Measurements from ENCODE around the gene WDPCP. TPM values are rescaled to one million over a fixed set of nuclear protein-coding genes. Genes with fewer than 3 reads are reported as not detected.

The WDPCP gene
- total and polyA plus RNA-seq, 4 donors, result 1.1 to 7.6 (median 2.7) TPM

DNA sequence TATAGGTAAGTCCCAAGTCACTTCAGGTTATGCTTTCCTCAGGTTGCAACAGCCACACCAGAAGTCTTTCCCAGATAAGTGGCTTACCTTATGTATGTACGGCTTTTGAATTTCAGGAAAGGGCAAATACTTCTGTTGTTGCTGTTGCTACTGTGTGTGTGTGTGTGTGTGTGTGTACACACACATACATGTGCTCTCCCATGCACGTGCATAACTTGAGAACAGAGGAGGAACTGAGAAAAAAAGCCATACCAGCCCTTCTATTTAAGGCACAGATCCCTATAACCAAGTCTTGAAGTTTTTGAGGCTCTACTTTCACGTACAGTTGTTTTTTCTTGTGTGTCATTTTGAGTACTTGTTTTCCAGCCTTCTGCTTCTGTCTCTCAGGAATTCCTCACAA lies 62.4 kb downstream of the WDPCP start:
- Histone ChIP-seq H3K36me3 (ENCODE audit: control insufficient read depth in 4 of 4, insufficient read depth in 3 of 4, low read depth in 1 of 4, low read length in 3 of 4) (no peaks in the 10 kb centered on the region), H3K4me1 (ENCODE audit: control insufficient read depth in 4 of 4, insufficient read depth in 4 of 4, low read length in 3 of 4) (no peaks in the 10 kb centered on the region), H3K4me3 (ENCODE audit: low read depth in 1 of 3, low read length in 3 of 3) (no peak overlapping the region), H3K9ac (ENCODE audit: low read depth in 1 of 2, low read length in 2 of 2) (no peak overlapping the region), H3K27ac (ENCODE audit: low read depth in 1 of 2, low read length in 2 of 2) (no peak overlapping the region), H3K9me3 (ENCODE audit: control insufficient read depth in 4 of 4, low read length in 3 of 4) (peaks cover 0 to 8% (median 3%) of the 10 kb centered on the region in 4 donors), H3K27me3 (ENCODE audit: control insufficient read depth in 4 of 4, insufficient read depth in 4 of 4, low read length in 3 of 4) (no peaks in the 10 kb centered on the region)
- no peak for DNase-seq (ENCODE audit: low spot score)
- TF ChIP-seq YY1 (IDR thresholded peaks at IDR 0.05), result no peak
- WGBS, result 86% methylated on average over 3 of the region's 3 CpGs

DNA sequence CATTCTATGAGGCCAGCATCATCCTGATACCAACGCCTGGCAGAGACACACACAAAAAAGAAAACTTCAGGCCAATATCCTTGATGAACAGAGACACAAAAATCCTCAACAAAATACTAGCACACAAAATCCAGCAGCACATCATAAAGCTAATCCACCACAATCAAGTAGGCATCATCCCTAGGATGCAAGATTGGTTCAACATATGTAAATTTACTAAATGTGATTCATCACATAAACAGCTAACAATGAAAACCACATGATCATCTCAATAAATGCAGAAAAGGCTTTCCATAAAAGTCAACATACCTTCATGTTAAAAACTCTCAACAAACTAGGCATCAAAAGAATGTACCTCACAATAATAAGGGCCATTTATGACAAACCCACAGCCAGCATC lies 65.3 kb downstream of the WDPCP start:
- H3K9ac ChIP-seq (ENCODE audit: low read depth in 1 of 2, low read length in 2 of 2), result no peak overlapping the region
- no peaks in the 10 kb centered on the region for H3K4me1 ChIP-seq (ENCODE audit: control insufficient read depth in 4 of 4, insufficient read depth in 4 of 4, low read length in 3 of 4)
- WGBS, result 94% methylated on average over 1 of the region's 1 CpG
- DNase-seq (ENCODE audit: low spot score), result no peak
- H3K27ac ChIP-seq (ENCODE audit: low read depth in 1 of 2, low read length in 2 of 2), result no peak overlapping the region
- H3K36me3 ChIP-seq (ENCODE audit: control insufficient read depth in 4 of 4, insufficient read depth in 3 of 4, low read depth in 1 of 4, low read length in 3 of 4), result no peaks in the 10 kb centered on the region
- no peaks in the 10 kb centered on the region for H3K27me3 ChIP-seq (ENCODE audit: control insufficient read depth in 4 of 4, insufficient read depth in 4 of 4, low read length in 3 of 4)
- H3K4me3 ChIP-seq (ENCODE audit: low read depth in 1 of 3, low read length in 3 of 3), result no peak overlapping the region
- H3K9me3 ChIP-seq (ENCODE audit: control insufficient read depth in 4 of 4, low read length in 3 of 4), result peaks cover 0 to 8% (median 3%) of the 10 kb centered on the region in 4 donors
- TF ChIP-seq, protein P1, sequence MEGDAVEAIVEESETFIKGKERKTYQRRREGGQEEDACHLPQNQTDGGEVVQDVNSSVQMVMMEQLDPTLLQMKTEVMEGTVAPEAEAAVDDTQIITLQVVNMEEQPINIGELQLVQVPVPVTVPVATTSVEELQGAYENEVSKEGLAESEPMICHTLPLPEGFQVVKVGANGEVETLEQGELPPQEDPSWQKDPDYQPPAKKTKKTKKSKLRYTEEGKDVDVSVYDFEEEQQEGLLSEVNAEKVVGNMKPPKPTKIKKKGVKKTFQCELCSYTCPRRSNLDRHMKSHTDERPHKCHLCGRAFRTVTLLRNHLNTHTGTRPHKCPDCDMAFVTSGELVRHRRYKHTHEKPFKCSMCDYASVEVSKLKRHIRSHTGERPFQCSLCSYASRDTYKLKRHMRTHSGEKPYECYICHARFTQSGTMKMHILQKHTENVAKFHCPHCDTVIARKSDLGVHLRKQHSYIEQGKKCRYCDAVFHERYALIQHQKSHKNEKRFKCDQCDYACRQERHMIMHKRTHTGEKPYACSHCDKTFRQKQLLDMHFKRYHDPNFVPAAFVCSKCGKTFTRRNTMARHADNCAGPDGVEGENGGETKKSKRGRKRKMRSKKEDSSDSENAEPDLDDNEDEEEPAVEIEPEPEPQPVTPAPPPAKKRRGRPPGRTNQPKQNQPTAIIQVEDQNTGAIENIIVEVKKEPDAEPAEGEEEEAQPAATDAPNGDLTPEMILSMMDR (IDR thresholded peaks at IDR 0.05; ENCODE audit: low read depth, low read length, missing input control), result no peak
- TF ChIP-seq FOXA1 (IDR thresholded peaks at IDR 0.05) (no peak), YY1 (IDR thresholded peaks at IDR 0.05) (no peak), SP1 (IDR thresholded peaks at IDR 0.05) (no peak), NR2F2 (IDR thresholded peaks at IDR 0.05) (no peak), GABPA (IDR thresholded peaks at IDR 0.05 in 1 of 2, conservative IDR thresholded peaks at IDR 0.05 in 1 of 2) (no peak), TAF1 (conservative IDR thresholded peaks at IDR 0.05) (no peak)
- TF ChIP-seq, protein P2, sequence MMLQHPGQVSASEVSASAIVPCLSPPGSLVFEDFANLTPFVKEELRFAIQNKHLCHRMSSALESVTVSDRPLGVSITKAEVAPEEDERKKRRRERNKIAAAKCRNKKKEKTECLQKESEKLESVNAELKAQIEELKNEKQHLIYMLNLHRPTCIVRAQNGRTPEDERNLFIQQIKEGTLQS (IDR thresholded peaks at IDR 0.05), result no peak

DNA sequence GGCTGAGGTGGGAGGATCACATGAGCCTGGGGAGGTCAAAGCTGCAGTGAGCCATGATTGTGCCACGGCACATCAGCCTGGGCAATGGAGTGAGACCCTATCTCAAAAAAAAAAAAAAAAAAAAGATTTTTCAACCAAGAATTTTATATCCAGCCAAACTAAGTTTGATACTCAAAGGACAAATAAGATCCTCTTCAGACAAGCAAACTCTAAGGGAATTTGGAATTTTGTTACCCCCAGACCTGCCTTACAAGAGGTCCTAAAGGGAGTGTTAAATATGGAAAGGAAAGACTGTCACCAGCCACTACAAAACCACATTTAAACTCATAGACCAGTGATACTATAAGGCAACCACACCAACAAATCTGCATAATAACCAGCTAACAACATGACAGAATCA lies 67.5 kb downstream of the WDPCP start:
- peak overlapping the region in 1 of 3 donors; percentile 26 for H3K4me3 ChIP-seq (ENCODE audit: low read depth in 1 of 3, low read length in 3 of 3)
- no peak for DNase-seq (ENCODE audit: low spot score)
- no peaks in the 10 kb centered on the region for H3K27me3 ChIP-seq (ENCODE audit: control insufficient read depth in 4 of 4, insufficient read depth in 4 of 4, low read length in 3 of 4)
- H3K9ac ChIP-seq (ENCODE audit: low read depth in 1 of 2, low read length in 2 of 2), result no peak overlapping the region
- no peaks in the 10 kb centered on the region for H3K4me1 ChIP-seq (ENCODE audit: control insufficient read depth in 4 of 4, insufficient read depth in 4 of 4, low read length in 3 of 4)
- no peaks in the 10 kb centered on the region for H3K36me3 ChIP-seq (ENCODE audit: control insufficient read depth in 4 of 4, insufficient read depth in 3 of 4, low read depth in 1 of 4, low read length in 3 of 4)
- TF ChIP-seq GABPA (IDR thresholded peaks at IDR 0.05 in 1 of 2, conservative IDR thresholded peaks at IDR 0.05 in 1 of 2), result no peak
- TF ChIP-seq RXRA (IDR thresholded peaks at IDR 0.05), result no peak
- TF ChIP-seq NR2F2 (IDR thresholded peaks at IDR 0.05), result no peak
- WGBS, result 77% methylated on average over 1 of the region's 1 CpG
- H3K9me3 ChIP-seq (ENCODE audit: control insufficient read depth in 4 of 4, low read length in 3 of 4), result peaks cover 0 to 8% (median 3%) of the 10 kb centered on the region in 4 donors
- H3K27ac ChIP-seq (ENCODE audit: low read depth in 1 of 2, low read length in 2 of 2), result no peak overlapping the region

DNA sequence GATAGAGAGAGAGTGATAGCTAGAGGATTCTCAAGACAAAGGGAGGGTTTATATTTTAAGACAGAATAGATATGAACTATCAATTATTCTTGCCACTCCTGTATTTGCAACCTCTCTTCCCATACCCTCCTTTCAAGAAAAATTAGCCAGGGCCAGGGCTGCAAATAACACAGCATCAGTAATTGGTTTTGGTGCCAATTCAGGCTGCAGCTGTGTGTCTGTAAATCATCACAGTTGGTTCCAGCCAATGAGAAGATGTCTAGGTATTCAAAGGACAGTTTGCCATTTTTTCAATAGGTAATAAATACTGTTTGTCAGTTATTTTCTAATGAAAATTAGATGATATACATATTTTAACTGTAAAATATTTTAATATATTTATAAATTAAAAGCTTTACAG lies 73.5 kb downstream of the WDPCP start:
- H3K9me3 ChIP-seq (ENCODE audit: control insufficient read depth in 4 of 4, low read length in 3 of 4), result peaks cover 0 to 1% (median 0%) of the 10 kb centered on the region in 4 donors
- no peak overlapping the region for H3K27ac ChIP-seq (ENCODE audit: low read depth in 1 of 2, low read length in 2 of 2)
- no peaks in the 10 kb centered on the region for H3K27me3 ChIP-seq (ENCODE audit: control insufficient read depth in 4 of 4, insufficient read depth in 4 of 4, low read length in 3 of 4)
- no peak for DNase-seq (ENCODE audit: low spot score)
- no peaks in the 10 kb centered on the region for H3K4me1 ChIP-seq (ENCODE audit: control insufficient read depth in 4 of 4, insufficient read depth in 4 of 4, low read length in 3 of 4)
- no peak overlapping the region for H3K4me3 ChIP-seq (ENCODE audit: low read depth in 1 of 3, low read length in 3 of 3)
- H3K9ac ChIP-seq (ENCODE audit: low read depth in 1 of 2, low read length in 2 of 2), result no peak overlapping the region
- H3K36me3 ChIP-seq (ENCODE audit: control insufficient read depth in 4 of 4, insufficient read depth in 3 of 4, low read depth in 1 of 4, low read length in 3 of 4), result no peaks in the 10 kb centered on the region
- TF ChIP-seq, protein P1 (IDR thresholded peaks at IDR 0.05; ENCODE audit: low read depth, low read length, missing input control), result no peak
- TF ChIP-seq, protein P3, sequence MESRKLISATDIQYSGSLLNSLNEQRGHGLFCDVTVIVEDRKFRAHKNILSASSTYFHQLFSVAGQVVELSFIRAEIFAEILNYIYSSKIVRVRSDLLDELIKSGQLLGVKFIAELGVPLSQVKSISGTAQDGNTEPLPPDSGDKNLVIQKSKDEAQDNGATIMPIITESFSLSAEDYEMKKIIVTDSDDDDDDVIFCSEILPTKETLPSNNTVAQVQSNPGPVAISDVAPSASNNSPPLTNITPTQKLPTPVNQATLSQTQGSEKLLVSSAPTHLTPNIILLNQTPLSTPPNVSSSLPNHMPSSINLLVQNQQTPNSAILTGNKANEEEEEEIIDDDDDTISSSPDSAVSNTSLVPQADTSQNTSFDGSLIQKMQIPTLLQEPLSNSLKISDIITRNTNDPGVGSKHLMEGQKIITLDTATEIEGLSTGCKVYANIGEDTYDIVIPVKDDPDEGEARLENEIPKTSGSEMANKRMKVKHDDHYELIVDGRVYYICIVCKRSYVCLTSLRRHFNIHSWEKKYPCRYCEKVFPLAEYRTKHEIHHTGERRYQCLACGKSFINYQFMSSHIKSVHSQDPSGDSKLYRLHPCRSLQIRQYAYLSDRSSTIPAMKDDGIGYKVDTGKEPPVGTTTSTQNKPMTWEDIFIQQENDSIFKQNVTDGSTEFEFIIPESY (IDR thresholded peaks at IDR 0.05), result no peak
- TF ChIP-seq HNF4A (conservative IDR thresholded peaks at IDR 0.05) (no peak), EGR1 (IDR thresholded peaks at IDR 0.05; ENCODE audit: low read depth in 2 of 2) (no peak), JUND (IDR thresholded peaks at IDR 0.05) (no peak)
- TF ChIP-seq, protein P2 (IDR thresholded peaks at IDR 0.05), result no peak
